C4-2B (cell line): Measurements from ENCODE around the gene LDB2.
"Not testable (repeated sequence)": the region's sequence is repeated elsewhere in the genome, so short reads cannot be mapped to it uniquely, and the experiment has no call there.

Source experiments
- H3K27ac ChIP-seq: fragments of 450-650 bp; 2 replicates; pipeline ENCODE4 v1.5.1; 2017
- ZFX ChIP-seq: fragments of 450-650 bp; IDR thresholded peaks from 2 replicates; pipeline ENCODE4 v1.6.1; 2017
- TF ChIP-seq, protein P1 (sequence below): fragments of 450-650 bp; conservative IDR thresholded peaks from 2 replicates; pipeline ENCODE4 v1.5.1; 2017; ENCODE audit warnings: mild to moderate bottlenecking

Gene LDB2

DNA sequence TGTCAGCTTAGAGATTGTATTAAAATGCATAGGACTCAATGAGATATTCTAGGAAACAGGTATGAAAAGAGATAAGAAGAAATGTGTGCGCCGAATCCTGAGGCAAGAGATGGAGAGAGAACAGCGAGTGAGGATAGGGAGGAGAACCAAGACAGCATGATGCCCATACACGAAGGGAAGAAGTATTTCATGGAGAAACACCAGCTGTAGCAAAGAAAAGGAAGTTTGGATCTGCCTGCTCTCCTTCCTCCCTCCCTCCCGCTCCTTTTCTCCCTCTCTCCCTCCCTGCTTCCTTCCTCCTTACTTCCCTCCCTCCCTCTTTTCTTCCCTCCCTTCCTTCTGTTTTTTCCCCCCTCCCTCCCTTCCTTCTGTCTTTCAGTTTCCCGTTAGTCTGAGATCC is 353.6 kb downstream of the LDB2 start:
- TF ChIP-seq, protein P1, sequence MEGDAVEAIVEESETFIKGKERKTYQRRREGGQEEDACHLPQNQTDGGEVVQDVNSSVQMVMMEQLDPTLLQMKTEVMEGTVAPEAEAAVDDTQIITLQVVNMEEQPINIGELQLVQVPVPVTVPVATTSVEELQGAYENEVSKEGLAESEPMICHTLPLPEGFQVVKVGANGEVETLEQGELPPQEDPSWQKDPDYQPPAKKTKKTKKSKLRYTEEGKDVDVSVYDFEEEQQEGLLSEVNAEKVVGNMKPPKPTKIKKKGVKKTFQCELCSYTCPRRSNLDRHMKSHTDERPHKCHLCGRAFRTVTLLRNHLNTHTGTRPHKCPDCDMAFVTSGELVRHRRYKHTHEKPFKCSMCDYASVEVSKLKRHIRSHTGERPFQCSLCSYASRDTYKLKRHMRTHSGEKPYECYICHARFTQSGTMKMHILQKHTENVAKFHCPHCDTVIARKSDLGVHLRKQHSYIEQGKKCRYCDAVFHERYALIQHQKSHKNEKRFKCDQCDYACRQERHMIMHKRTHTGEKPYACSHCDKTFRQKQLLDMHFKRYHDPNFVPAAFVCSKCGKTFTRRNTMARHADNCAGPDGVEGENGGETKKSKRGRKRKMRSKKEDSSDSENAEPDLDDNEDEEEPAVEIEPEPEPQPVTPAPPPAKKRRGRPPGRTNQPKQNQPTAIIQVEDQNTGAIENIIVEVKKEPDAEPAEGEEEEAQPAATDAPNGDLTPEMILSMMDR = no peak
- no peak for TF ChIP-seq ZFX

DNA sequence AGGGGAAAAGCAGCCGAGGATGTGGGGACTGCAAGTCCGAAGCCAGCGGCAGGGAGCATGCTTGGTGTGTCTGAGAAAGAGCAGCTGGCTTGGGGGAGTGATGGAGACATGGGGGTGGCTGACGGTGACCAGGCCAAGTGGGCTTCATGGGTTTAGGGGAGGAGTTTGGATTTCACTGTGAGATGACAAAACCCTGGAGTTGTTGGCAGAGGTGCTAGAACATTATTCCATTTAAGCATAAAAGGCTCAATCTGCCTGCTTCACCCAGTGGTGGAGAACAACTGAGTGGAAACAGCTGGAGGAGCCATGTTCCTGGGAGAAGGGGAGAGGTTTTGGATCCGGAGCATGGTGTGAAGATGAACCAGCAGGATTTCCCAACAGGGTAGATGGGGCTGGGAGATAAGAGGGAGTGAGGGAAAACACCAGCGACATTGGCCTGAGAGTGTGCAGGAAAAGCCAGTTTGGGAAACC is 354.2 kb downstream of the LDB2 start:
- H3K27ac ChIP-seq = no peak overlapping the region
- no peak for TF ChIP-seq ZFX
- TF ChIP-seq, protein P1 = no peak

More for the DNA sequence above, 353.6 kb downstream of the LDB2 start:
- no peak overlapping the region for H3K27ac ChIP-seq

DNA sequence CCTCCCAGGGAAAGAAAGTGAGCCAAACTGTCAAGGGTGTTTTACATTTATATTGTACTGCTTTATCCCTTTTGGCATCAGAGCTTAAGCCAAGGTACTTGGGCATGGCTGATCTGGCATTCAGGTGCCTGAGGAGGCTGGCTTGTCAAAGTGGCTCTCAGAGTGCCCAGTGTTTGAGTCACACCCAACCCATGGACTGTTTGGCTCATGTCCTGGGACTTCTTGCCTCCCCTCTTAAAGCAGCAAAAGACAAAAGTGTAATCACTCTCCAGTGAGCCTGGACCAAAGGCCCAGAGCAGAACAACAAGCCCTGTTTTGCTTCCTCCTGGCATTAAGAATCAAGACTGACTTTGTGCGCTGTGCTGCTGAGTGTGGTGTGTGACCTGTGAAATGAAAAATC is 360.5 kb downstream of the LDB2 start:
- no peak overlapping the region for H3K27ac ChIP-seq
- TF ChIP-seq, protein P1 = no peak
- TF ChIP-seq ZFX = no peak

DNA sequence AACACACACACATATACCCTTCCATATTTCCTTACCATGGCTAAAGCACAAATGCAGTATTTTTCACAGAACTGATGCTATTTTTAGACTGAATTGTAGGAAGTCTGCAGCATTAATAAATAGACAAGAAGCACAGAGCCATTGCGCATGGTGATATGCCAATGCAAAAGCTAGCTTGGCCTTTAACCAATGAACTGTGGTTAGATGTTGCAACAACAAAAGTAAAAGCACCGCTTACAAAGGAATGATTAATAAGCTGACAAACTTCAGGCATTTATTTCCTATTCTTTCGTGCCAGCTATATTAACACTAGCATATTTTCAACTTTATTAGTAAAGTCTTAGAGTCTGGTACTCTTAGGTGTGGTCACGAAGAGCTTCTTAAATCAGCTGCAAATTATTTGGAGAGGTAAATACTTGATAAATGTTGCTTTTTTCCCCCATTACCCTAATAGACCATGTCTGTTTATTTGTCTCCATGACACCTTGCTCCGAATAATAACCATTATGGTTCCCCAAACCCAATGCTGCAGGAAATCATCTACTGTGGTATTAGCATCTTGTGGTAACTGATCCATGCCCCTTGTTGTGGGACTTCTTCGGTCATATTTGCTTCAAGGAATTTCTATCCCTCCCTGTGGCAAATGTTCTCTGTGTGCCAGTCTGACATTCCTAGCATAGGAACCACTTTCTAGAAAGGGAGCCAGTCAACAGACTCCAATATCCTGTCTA is 366.0 kb downstream of the LDB2 start:
- no peak overlapping the region for H3K27ac ChIP-seq
- TF ChIP-seq ZFX = no peak

DNA sequence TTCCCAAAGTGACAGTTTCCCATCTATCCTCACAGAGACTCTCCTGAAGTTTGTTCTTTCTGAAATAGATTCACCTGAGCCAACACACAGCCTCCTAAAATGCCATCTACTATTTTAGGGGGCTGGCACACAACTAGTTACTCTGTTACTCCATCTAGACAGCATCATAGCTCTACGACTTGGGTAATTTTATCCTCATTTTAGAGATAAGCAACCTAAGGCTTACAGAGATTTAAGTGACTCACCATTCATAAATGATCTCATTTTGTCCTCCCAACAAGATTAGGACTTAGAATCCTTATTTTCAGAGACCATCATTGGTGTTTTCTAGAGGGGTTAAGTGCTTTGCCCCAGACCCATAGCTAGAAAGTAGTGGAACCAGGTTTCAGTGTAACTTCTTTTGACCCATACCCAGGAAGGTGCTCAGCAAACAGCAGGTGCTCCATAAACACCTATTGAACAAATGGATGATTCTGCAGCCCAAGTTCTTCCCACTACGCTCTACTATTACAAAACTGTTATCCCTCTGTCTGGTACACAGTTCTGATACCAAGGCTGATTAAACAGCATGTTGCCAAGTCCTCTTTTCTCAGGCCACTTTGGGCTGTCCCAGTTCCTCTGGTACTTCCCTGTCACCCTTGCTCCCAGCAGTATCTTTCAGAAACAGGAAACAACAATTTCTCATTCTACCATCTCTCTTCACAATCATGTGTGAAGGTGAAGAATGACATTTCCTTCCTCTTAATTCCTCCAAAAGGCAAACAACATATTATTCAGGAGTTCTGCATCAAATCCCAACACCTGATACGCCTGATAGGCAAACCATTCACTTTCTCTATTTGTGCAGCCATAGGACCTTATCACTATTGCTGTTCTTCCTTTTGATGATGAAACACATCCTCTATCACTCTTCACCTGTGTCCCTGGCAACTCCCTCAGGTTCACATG is 367.5 kb downstream of the LDB2 start:
- H3K27ac ChIP-seq = no peak overlapping the region
- no peak for TF ChIP-seq ZFX
- TF ChIP-seq, protein P1 = no peak

DNA sequence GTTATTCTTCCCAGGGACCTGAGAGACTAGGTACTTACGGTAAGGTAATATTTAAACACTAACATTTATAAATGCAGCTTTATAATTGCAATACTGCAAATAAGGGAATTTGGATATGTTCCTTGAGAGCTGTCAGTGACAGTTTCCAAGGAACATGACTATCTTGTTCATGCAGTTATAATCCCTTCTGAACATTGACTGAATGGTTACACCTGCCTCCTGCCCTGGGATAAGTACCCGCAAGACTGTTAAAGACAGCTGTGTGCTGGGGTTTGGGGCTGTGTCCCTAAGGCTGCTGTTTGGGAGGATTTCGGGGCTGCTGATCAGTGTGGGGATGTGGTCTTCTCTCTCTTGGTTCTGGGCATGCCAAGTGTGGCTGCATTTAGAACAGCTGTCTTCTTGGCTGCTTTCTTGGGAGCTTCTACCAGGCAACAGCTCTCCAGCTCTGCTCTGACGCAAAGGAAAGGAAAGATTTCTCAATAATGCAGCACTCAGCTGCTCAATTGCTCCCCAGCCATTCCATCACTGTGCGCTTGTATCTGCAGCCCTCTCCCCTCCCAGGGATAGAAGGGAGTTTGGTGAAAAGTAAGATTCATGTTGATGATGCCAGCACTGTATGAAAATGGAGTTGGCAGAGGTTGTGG is 373.4 kb downstream of the LDB2 start:
- no peak overlapping the region for H3K27ac ChIP-seq
- TF ChIP-seq, protein P1 = no peak
- TF ChIP-seq ZFX = no peak

DNA sequence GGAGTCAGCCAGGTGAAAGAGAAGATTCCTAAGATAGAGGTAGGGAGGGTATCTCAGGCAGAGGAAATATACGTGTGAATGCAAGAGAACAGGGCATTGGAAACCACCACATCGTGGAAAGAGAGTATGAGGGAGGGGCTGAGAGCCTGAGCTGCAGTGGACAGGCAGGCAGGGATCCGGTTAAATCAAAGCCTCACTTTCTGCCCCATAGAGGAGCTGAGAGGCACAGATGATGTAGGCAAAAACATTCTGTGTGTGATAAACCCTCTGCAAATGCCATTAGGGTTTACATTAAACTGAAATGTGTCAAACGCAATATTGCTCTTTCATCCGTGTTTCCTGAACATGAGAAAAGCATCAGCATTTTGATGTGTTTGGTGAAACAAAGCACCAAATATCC is 374.0 kb downstream of the LDB2 start:
- TF ChIP-seq, protein P1 = no peak
- no peak for TF ChIP-seq ZFX

DNA sequence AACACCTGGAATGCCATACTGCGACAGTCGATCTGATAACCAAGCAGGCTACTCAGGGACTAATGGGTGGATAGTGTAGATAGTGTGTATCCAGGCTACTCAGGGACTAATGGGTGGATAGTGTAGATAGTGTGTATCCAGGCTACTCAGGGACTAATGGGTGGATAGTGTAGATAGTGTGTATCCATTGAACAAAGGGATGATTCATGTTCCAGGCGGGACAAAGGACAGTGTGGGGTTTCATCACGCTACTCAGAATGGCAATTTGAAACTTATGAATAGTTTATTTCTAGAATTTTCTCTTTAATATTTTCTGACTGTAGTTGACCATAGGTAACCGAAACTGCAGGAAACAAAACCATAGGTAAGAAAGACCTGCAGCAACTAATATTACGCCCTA is 374.9 kb downstream of the LDB2 start:
- not testable (repeated sequence) for H3K27ac ChIP-seq

More for the DNA sequence above, 374.0 kb downstream of the LDB2 start:
- no peak overlapping the region for H3K27ac ChIP-seq
